Measurements from ENCODE around the gene ZNF665.
A peak's percentile ranks its signal among the peaks of the same experiment; 100 is the strongest.
"Not testable (repeated sequence)": the region's sequence is repeated elsewhere in the genome, so short reads cannot be mapped to it uniquely, and the experiment has no call there.

The ZNF665 gene

GRCh38 chr19:53192771-53193534, at the start of gene ZNF665:
Gene ZNF665 (minus strand): TSS chr19:53193358. CDS start chr19:53182898, 10,460 bp downstream.
- TF ChIP-seq, protein P1, sequence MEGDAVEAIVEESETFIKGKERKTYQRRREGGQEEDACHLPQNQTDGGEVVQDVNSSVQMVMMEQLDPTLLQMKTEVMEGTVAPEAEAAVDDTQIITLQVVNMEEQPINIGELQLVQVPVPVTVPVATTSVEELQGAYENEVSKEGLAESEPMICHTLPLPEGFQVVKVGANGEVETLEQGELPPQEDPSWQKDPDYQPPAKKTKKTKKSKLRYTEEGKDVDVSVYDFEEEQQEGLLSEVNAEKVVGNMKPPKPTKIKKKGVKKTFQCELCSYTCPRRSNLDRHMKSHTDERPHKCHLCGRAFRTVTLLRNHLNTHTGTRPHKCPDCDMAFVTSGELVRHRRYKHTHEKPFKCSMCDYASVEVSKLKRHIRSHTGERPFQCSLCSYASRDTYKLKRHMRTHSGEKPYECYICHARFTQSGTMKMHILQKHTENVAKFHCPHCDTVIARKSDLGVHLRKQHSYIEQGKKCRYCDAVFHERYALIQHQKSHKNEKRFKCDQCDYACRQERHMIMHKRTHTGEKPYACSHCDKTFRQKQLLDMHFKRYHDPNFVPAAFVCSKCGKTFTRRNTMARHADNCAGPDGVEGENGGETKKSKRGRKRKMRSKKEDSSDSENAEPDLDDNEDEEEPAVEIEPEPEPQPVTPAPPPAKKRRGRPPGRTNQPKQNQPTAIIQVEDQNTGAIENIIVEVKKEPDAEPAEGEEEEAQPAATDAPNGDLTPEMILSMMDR (IDR thresholded peaks at IDR 0.05; ENCODE audit: insufficient read depth, low read depth, low read length, missing control alignments), result no peak
- peak; percentile 83 for DNase-seq (ENCODE audit: low read depth)

DNA sequence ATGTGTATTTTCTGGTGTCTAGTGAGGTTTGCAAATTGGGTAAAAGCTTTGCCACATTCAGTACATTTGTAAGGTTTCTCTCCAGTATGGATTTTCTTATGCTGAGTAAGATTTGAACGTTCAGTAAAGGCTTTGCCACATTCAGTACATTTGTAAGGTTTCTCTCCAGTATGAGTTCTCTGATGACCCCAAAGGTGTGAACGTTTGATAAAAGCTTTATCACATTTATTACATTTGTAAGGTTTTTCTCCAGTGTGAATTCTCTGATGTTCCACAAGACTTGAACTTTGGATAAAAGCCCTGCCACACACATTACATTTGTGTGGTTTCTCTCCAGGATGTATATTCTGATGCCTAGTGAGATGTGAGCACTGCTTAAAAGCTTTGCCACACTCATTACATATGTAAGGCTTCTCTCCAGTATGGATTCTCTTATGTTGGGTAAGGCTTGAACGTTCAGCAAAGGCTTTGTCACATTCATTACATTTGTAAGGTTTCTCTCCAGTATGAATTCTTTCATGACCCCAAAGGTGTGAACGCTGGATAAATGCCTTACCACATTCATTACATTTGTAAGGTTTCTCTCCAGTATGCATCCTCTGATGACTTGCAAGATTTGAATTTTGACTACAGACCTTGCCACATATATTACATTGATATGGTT, 44.1 kb upstream of the ZNF665 start:
- TF ChIP-seq, protein P1 (IDR thresholded peaks at IDR 0.05; ENCODE audit: insufficient read depth, low read depth, low read length, missing control alignments), result no peak
- DNase-seq (ENCODE audit: low read depth), result no peak
- H3K4me3 ChIP-seq (ENCODE audit: low read depth, low read length), result no peak overlapping the region

More at GRCh38 chr19:53192771-53193534, at the start of gene ZNF665:
- peak within 1 kb of the TSS; percentile 59 for H3K4me3 ChIP-seq (ENCODE audit: low read depth, low read length)

- TF ChIP-seq, protein P1 (IDR thresholded peaks at IDR 0.05; ENCODE audit: insufficient read depth, low read depth, low read length, missing control alignments), result no peak
- no peak overlapping the region for H3K4me3 ChIP-seq (ENCODE audit: low read depth, low read length)
- no peak for DNase-seq (ENCODE audit: low read depth)
These were observed 31.4 kb upstream of the ZNF665 start for GRCh38 chr19:53224606-53225005.

DNA sequence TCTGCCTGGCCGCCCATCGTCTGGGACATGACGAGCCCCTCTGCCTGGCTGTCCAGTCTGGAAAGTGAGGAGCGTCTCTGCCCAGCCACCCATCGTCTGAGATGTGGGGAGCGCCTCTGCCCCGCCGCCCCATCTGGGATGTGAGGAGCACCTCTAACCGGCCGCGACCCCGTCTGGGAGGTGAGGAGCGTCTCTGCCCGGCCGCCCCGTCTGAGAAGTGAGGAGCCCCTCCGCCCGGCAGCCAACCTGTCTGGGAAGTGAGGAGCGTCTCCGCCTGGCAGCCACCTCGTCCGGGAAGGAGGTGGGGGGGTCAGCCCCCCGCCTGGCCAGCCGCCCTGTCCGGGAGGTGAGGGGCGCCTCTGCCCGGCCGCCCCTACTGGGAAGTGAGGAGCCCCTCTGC, 29.6 kb upstream of the ZNF665 start:
- not testable (repeated sequence) for H3K4me3 ChIP-seq (ENCODE audit: low read depth, low read length); DNase-seq (ENCODE audit: low read depth)

- DNase-seq (ENCODE audit: low read depth), result no peak
- TF ChIP-seq, protein P1 (IDR thresholded peaks at IDR 0.05; ENCODE audit: insufficient read depth, low read depth, low read length, missing control alignments), result no peak
- no peak overlapping the region for H3K4me3 ChIP-seq (ENCODE audit: low read depth, low read length)
These were observed 19.7 kb upstream of the ZNF665 start for GRCh38 chr19:53212703-53213320.

DNA sequence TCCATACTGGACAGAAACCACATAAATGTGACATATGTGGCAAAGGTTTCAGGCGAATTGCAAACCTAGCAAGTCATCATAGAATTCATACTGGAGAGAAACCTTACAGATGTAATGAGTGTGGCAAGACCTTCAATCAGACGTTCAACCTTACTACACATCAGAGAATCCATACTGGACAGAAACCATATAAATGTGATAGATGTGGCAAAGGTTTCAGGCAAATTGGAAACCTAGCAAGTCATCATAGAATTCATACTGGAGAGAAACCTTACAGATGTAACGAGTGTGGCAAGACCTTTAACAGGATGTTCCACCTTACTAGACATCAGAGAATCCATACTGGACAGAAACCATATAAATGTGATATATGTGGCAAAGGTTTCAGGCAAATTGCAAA, 18.4 kb upstream of the ZNF665 start:
- DNase-seq (ENCODE audit: low read depth); H3K4me3 ChIP-seq (ENCODE audit: low read depth, low read length): not testable (repeated sequence)

DNA sequence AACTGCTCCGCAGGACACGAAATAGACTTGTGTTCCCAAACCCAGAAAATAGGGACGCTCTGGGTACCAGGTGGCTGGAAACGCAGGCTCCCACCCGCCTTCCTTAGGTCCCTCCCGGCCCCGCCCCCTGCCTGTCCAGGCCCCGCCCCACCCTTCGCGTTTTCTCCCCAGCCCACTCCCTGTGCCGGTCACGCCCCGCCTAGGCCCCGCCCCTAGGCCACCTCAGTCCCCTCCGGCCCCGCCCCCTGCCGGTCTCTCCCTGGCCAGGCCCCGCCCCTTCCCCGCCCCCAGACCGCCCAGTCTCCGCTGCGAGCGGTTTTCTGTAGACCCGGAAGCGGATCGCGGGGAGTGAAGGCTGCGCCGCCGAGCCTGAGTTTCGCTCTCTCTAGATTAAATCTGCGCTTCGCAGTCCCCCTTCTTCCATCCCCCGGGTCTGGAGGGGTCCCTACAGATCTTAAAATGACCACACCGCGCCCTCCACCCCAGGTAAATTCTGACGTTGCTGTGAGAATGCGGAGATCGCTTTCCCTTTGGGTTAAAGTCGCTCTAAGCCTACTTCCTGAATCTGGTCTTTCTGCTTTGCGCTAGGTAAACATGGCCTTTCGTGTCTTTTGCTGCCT, 3.7 kb upstream of the ZNF665 start:
- H3K4me3 ChIP-seq (ENCODE audit: low read depth, low read length), result peak overlapping the region; percentile 57
- TF ChIP-seq, protein P1 (IDR thresholded peaks at IDR 0.05; ENCODE audit: insufficient read depth, low read depth, low read length, missing control alignments), result no peak
- DNase-seq (ENCODE audit: low read depth), result peak; percentile 91
